ENCODE measurements around the gene AARS2.
"Not testable (repeated sequence)": the region's sequence is repeated elsewhere in the genome, so short reads cannot be mapped to it uniquely, and the experiment has no call there.

The AARS2 gene

DNA sequence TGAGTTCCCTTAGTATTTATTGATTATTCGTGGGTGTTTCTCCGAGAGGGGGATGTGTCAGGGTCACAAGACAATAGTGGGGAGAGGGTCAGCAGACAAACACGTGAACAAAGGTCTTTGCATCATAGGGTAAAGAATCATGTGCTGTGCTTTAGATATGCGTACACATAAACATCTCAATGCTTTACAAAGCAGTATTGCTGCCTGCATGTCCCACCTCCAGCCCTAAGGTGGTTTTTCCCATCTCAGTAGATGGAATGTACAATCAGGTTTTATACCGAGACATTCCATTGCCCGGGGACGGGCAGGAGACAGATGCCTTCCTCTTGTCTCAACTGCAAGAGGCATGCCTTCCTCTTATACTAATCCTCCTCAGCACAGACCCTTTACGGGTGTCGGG is 15.1 kb upstream of the AARS2 start:
- not testable (repeated sequence) for DNase-seq

DNA sequence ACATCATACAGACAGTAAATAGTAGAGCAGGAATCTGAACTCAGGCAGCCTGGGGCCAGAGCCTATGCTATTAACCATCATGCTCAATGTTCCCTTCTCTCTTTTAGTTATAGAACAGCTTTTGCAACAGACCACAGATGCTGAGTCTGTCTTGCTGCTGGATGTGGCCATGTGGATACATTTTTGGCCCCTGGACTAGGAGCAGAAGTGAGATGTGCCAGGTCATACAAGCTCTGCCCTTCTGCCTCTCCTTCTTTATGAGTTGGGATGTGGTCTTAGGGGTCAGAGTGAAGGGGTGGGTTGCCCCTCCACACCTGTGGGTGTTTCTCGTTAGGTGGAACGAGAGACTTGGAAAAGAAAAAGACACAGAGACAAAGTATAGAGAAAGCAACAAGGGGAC is 14.6 kb upstream of the AARS2 start:
- no peak for DNase-seq

DNA sequence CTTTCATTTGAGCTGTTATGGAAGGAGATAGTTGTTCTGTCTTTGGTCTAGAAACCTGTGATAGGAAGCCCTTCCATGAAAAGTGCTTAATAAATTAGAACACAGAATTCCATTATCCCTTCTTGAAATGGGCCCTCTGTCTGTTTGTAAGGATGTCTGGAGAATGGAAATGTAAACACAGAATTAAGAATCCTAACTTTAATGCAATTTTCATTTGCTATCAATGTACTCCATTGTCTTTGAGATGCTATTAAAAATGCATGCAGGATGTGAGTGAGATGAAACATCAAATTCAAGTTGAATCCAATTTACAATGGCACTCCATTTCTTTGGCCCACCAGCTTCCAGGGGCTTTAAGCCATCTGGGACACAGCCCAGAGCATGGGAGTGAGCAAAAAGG is 13.9 kb upstream of the AARS2 start:
- DNase-seq = no peak

DNA sequence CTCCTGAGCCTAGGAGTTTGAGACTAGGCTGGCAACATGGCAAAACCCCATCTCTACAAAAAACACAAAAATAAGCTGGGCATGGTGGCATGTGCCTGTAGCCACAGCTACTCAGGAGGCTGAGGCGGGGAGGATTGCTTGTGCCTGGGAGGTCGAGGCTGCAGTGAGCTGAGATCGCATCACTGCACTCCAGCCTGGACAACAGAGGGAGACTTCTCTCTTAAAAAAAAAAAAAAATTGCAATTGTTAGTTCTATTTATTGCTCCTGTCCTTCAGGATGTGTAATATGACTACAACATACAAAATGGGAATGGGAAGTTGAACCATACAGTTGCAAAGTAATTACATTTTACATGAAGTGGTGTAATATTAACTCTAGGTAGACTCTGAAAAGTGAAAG is 8.1 kb upstream of the AARS2 start:
- DNase-seq = no peak

DNA sequence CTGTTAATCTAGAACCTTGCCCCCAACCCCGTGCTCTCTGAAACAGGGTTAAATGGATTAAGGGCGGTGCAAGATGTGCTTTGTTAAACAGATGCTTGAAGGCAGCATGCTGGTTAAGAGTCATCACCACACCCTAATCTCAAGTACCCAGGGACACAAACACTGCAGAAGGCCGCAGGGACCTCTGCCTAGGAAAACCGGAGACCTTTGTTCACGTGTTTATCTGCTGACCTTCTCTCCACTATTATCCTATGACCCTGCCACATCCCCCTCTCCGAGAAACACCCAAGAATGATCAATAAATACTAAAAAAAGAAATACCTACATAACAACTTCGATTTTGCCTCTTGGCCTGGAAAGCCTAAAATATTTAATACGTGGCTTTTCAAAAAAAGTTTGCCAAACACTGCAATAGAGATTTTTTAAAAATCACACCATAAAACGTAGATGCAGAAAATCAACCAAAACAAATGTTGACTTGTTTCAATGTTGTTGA is 4.0 kb upstream of the AARS2 start:
- DNase-seq = not testable (repeated sequence)

DNA sequence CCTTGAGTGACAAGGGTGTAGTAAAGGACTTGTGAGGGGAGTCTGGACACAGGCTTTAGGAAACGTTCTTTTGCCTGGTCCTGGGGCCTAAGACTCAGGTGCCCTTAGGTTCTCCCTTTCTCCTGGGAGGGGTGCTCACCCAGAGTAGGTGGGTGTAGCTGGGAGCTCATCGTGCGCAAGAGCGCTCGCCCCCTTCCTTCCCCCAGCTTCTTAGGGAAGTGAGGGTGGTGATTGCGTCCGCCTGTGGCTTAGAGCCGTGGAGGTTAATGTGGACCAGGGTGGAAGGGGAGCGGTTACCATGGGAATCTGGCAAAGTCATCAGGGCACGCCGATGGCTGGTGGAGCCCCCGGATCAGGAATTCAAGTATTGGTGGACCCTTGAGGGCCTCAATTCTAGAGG is 3.3 kb upstream of the AARS2 start:
- no peak for DNase-seq

DNA sequence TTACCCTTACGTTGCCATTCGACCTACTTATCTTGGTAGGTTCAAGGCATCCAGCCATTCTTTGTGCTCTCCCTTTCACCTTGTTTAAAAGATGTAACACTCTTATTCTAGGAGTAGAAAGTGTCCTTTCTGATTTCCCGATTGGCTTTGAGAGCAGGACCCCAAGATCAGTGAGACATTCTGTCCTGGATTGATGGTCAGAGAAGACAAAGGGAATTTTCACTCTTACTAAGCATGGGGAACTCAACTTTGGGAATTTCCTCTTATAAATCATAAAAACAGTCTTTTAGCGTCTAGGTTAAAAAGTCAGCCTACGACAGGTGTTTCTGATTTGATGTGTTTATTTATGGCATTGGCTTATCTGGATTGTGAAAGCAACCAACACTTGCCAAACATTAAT is 2.8 kb upstream of the AARS2 start:
- DNase-seq = no peak

DNA sequence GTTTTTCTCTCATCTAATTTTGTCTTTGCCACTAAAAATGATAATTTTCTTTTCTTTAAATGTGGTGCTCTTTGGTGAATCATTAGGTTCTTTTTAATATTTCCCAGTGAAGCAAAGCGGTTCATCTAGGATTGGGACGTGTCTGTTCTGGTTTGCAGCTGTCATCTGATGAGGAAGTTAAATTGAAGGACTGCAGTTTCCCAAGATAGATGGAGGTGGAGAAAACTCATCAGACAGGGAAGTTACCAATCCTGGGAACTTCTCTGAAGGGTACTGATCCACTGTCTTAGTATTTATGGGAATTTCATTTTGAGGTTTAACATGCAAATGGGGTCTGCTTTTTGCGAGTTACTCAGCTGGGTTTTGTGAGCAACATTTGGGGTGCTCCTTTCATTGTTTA is 2.4 kb upstream of the AARS2 start:
- DNase-seq = no peak

DNA sequence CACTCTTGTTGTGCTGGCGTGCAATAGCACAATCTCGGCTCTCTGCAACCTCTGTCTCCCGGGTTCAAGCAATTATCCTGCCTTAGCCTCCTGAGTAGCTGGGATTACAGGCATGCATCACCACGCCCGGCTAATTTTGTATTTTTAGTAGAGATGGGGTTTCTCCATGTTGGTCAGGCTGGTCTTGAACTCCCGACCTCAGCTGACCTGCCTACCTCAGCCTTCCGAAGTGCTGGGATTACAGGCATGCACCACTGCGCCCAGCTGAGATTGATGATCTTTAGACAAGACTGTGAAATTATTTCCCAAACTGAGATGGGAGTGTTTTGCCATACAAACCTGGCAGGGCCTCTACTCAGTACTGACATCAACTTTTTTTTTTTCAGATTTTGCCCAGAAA is 1.5 kb upstream of the AARS2 start:
- DNase-seq = not testable (repeated sequence)

DNA sequence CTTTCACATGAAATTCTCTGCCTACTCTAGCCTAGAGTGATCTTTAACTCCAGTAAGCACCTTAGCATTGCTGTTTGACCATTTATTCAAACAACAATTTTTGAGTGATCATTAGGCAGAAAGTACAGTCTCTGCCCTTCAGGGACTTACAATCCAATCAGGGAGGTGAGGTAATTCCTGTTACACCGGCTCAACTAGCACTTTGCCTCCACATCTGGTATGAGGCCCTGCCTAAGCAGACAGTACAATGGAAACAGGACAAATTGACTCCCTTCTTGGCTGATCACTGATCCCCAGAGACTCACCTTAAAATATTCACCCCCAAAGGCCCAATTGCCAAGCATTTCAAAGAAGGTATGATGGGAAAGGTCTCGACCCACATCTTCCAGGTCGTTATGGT is 1.4 kb downstream of the AARS2 start:
- no peak for DNase-seq

DNA sequence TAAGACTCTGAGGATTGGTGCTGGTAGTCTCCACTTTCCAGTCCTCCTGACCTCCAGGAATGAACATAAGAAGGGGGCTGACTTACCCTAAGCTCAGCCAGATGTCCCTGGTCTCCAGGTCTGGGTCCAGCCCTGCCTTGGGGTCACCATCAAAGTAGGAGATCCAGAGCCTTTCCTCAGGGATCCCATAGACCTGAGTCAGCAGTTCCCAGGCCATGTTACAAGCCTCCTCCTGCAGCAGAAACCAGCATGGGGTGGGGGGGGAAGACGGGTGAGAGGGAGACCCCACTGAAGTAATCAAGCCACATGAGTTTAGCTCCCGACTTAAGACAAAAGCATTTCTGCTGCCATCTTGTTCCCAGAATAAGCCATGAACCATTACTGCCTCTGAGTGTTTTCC is 1.8 kb downstream of the AARS2 start:
- no peak for DNase-seq

DNA sequence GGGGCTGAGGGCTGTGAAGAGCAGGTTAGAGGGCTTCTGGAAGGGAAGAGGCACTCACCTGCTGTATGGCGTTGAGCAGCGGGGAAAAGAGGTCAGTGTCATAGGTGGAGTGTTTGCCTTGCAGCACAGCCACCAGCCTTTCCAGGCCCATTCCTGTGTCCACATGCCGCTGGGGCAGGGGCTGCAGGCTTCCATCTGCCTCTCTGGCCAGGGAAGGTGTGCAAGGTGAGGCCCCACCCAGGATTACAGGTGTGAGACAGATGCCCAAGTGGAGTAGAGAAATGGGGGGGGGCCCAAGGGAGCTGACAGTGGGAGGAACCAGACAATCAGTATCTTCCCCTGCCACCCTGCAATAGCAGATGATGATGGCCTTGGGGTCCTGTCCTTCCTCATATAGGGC is 2.9 kb downstream of the AARS2 start:
- DNase-seq = no peak

DNA sequence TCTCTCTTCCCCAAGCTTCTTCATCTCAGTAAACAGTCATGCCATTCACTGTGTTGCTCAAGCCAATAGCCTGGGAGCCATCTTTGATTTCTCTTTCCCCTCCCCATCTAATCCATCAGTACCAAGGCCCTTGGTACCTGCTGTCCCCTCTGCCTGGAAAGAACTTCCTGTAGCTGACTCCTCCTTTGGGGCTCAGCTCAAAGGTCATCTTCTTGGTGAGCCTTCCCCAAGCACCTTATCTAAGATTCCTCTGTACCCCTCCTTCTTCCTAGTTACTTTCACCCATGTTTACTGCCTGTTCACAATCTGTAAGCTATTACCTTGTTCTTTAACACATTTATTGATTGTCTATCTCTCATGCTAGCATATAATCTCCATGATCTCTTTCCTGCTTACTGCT is 3.5 kb downstream of the AARS2 start:
- no peak for DNase-seq

DNA sequence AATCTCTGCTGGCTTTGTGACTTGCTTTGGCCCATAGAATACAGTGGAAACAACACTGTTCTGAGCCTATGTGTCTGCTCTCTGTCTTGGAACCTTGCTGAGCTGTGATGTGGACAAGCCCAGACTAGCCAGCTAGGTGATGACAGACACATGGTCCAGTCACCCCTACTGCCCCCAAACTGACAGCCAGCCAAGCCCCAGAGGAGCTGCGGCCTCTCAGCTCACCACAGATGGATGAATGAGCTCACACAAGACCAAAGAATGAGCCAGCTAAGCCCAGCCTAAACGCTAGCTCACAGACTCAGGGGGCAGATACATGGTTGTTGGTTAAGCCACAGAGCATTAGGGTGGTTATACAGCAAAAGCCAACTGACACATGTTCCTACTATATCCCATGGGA is 4.1 kb downstream of the AARS2 start:
- no peak for DNase-seq

DNA sequence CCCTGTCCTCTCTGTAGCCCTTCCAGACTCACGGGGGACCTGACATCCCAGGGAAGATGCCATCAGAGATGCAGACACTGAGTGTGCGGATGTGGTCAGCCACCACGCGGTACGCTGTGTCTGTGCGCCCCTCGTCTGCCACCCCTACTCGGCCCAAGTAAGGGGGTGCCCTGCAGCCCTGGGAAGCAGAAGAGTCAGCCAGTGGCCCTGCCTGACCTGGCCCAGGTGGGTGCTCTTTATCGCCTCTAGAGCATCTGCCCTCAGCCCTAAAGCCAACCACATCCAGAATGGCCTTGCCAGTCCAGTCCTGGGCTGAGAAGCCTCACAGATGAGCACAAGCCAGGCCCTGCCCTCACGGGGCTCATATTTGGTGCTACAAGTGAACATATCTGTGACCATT is 5.9 kb downstream of the AARS2 start:
- no peak for DNase-seq

DNA sequence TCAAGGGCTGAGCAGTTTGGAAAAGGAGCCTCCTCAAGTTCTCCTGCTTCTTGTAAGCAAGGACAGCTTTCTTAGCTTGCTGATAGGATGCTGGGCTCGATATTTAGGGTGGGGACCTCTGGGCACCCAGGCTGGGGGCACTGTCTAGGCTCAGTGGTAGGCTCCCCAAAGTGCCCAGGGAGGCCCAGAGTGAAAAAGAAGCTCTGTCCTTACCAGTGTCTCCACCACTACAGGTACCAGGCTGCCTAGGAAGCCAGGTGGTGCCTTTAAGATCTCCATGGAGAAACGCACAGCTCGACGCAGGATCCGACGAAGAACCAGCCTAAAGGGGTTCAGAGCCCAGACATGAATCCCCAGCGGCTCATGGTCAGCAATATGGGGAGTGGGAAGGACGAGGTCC is 6.4 kb downstream of the AARS2 start:
- no peak for DNase-seq

DNA sequence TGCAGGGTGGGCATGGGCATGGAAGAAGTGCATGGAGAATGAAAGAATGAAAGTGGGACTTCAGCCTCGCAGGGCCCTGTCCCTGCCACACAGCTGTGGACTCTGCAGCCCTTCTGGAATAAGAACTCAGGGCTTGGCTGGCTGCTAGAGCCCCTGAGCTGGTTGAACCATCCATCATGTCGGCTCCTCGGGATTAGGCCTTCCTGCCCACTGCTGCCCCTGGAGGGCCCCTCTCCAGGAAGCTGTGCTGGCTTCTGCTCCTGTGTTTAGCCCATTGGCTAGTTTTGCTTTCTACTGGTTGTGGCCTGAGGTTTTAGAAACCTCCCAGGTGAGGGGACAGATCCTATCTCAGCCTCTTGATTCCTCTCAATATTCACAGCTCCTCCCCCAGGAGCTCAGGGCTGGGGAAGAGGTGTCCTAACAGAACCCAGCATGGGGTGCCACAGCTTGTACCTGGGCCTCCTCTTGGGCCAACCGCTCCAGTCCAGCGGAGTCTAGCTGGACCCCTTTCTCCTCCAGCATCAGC is 7.9 kb downstream of the AARS2 start:
- DNase-seq = no peak

DNA sequence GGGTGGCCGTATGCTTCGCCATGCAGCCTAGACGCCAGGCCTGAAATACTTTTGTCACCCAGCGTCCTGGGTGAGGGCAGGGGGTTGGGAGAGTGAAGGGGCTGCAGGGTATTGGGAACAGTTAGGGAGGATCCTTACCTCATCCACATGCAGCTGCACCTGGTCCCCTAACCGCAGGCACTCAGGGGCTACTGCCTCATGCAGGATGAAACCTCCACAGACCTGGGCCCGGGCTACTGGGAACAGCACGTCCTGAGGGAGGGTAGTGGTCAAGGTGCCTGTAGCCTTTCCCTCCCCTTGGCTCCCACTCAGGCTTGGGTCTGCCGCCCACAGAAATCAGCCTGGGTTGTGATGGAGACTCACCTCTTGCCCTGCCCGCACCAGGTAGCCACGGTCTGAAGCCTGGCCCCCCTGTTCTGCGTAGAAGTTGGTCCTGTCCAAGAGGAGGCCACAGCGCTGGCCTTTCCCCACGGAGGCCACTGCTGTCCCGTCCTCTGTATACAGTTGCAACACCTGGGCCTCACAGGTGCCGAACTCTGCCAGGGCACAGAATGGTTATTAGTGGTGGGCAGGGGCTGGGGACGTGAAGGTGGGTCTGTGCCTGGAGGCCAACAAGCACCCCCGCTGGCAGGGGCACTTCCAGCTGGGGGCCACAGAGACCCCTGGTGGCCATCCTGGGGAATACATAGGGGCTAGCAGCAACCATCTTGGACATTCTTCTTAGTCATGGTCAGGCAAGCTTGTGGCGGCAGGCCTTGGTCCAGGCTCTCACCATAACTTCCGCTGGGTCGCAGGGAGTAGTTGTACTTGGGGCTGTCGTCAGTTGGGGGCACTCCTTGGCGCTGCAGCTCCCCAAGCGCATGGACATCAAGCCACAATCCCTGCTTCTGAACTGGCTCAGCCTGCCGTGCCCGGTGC is 8.6 kb downstream of the AARS2 start:
- DNase-seq = no peak

DNA sequence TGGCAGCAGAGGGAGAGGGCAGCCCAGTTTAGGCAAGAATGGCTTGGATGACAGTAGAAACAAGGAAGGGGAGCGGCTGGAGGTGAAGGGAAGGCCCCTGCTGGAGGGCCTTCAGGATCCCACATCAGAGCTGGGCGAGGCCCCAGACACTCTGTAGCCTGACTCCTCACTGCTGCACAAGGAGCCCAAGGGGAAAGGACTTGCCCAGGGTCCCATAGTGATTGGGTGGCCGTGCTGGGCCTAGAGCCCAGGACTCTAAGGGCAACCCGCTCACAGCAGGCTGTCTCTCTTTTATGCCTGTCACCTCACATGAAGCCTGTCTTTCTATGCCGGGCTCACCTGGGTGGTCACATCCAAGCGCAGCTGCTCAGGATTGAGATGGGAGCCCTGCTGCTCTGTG is 9.3 kb downstream of the AARS2 start:
- DNase-seq = no peak

DNA sequence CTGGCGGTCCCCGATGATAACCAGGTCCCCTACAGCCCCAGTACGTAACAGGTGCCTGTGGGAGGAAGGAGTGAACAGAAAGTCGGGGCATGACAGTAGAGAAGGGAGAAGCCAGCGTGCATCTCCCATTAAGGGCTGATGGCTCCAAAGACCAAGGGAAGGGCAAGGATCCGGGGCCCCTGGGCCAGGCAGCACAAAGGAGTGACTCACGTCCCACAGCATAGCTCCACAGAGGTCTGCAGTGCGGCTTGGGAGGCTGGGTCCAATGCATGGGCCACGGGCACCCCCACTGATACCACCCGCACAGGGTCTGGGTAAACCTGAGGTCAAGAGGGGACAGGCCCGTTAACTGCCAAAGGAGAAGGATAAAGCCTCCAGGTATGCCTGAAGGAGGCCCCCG is 10.3 kb downstream of the AARS2 start:
- DNase-seq = no peak

DNA sequence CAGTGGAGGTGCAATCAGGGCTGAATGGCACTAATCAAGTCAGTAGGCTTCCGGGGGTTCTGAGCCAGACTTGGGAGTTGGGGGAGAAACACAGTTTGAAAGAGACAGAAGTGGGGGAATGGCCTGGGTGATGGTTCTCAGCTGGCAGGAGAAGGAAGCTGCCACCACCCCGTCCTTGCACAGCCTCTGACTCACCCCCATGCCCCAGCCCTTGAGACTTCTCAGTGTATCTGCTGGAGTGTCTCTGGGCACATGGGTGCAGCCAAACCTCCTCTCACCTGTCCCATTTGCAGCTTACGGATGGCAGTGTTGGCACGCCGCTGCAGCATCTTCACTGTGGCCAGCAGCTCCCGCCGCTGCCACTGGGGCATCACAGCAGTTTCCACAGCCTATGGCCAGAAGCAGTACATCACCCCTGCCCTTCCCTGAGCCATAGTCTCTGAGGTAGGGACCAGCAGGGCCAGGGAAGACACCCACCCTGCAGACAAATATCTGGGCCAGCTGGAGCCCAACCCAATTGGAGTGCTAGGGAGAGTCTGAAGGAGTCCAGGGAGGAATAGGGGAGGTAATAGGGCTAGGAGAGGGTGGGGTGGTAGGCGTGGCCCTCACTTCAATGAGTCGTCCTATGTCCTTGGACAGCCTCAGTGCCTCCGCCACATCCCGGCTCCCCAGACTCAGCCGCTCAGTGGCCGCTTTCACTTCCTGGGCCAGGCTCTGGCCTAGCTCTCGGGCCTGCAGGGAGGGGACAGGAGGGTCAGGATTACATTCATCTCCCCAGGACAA is 11.2 kb downstream of the AARS2 start:
- DNase-seq = no peak

DNA sequence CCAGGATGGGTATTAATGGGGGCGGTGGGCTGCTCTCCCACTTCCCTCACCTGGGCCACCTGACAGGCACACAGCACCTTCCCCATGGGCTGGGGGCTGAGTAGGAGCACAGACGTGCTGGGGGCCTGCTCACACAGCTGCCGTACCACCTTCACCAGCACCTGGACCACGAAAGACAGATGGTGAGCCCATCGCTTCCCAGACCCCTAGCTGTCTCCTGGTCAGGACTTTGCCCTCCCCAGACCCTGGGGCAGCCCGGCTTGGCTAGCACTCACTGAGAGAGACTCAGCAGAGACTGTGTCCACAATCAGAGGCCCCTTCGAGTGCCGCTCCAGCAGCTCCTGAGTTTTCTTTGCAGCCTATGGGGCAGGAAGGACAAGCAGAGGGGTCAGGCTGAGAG is 12.0 kb downstream of the AARS2 start:
- DNase-seq = no peak

DNA sequence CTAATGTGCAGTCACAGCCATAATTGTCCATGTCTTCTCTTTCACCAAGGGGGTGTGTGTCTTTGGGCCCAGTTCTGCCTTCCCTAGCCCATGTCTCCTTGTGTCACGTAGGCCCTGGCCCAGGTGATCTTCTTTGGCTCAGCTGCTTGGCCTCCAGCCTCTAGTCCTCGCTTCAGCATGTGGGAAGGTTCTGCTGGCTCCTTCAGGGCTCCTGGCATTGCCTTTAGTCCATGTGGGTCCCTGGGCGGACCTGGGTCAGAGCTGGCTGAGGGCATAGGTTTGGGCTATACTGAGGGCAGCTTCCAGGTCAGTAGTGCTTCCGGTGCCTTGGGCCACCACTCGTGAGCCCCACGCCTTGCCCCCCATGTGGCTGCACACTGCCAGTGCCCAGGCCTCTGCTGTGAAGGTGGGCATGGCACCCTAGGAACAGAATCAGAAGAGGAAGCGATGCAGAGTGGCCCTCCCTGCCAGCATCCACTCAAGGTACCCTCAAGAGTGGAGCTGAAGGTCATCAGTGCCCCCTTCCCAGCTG is 12.8 kb downstream of the AARS2 start:
- no peak for DNase-seq

DNA sequence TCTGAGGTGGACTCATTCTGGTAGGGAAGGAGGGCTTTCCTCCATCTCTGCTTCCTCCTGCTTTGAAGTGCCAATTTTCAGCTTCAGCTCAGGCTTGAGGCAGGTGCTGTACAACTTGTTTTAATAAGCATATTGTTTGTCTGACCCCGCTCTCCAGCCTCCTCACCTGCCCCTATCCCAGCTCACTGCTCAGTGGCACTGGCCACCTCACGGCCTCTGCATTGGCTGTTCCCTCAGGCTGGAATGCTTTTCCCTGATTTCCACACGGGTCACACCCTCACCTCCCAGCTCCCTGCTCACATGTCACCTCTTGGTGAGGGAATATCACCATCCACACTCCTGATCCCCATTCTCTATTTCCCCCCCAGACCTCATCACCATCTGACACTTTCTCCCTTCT is 14.3 kb downstream of the AARS2 start:
- DNase-seq = no peak
